Measurements from ENCODE around the gene RBM14.

- TF ChIP-seq EZH2 (IDR thresholded peaks at IDR 0.05; ENCODE audit: borderline replicate concordance, insufficient read depth, low read depth, low read length, poor library complexity, severe bottlenecking) (no peak), CTCF (IDR thresholded peaks at IDR 0.05) (no peak)
Observed at GRCh38 chr11:66567787-66568123, 48.7 kb upstream of the RBM14 start.

Data from B cell (primary cell).